Middle frontal gyrus (tissue), 1 donor: ENCODE data around the gene SLC6A8.

Experiments used
- DNase-seq: peaks from one replicate; pipeline ENCODE4 v3.0.0-alpha.2; 2015; ENCODE audit warnings: low spot score; ENCODE audit errors: extremely low spot score

SLC6A8 gene

DNA sequence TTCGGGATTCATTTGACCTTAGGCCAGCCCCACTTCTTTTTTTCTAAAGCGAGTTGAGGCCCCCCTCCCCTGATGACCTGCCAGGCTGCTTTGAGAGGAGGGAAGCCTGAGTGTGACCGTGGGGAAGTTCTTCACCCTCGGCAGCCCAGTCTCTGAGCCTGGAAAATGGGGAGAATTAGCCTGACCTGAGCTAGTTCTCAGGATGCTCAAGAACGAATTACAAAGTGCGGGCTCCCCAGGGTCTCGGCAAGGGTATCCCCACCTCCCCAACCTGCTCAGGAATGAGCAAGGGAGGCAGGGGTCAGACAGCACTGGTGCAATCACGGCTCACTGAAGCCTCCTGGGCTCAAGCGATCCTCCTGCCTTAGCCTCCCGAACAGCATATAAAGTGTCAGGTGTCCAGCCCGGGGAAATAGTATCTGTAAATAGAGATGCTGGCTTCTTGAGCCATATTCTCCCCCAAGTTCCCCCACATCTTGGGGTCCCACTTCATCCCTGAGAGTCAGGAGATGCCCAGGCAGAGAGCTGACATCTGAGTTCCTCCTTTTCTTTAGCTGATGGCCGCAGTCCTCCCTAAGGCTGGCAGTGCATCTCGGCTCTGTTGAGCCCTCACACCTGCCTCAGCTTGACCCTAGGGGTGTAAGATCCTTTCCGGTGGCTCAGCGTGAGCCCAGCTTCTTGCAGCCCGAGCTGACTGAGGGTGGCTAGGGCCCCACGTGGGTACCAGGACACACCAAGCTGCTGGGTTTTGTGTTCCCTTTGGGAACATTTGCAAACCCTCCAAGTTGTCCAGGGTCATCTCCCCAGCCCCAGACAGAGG is 39.2 kb upstream of the SLC6A8 start:
- no peak for DNase-seq

GRCh38 chrX:153649178-153649914 is 38.4 kb upstream of the SLC6A8 start:
- DNase-seq, result no peak

DNA sequence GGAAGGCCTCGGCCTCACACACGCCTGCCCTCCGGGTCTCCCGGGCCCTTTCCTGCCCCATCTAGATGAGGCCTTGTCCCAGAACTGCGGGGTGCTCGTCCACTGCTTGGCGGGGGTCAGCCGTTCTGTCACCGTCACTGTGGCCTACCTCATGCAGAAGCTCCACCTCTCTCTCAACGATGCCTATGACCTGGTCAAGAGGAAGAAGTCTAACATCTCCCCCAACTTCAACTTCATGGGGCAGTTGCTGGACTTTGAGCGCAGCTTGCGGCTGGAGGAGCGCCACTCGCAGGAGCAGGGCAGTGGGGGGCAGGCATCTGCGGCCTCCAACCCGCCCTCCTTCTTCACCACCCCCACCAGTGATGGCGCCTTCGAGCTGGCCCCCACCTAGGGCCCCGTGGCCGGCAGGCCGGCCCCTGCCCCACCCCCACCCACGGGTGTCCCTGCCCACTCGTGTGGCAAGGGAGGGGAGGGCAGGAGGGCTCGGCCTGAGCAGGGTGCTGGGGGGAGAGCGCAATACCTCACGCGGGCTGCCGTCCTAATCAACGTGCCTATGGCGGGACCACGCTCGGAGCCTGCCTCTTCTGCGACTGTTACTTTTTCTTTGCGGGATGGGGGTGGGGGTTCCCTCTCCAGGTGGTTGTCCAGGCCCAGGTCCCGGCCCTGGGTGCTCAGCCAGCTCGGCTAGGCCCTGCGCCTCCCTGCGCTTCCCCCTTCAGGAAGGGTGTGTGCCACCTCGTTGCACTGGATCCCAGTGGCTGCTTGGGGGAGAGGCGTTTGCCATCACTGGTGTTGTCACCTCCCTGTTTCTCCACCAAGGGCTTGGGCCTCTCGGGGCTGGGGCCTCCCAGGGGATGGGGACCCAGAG is 37.6 kb upstream of the SLC6A8 start:
- DNase-seq, result no peak

- DNase-seq, result no peak
These were observed 36.8 kb upstream of the SLC6A8 start for GRCh38 chrX:153650959-153651358.

GRCh38 chrX:153651540-153652079 is 36.1 kb upstream of the SLC6A8 start:
- no peak for DNase-seq

DNA sequence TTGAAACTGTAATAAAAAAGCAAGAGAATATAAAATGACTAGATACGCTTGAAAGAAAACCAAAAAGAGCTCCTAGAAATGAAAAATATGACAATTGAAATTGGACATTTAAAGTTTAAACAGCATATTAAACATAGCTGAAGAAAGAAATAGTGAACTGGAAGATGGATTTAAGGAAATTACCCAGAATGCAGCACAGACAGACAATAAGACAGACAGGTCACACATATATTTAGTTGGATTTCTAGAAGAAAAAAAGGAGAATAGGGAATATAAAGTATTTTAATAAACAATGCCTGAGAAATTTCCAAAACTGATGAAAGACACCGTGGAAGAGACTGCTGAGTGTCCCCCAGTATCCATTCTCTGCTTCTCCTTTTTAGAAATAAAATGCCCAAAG is 34.2 kb upstream of the SLC6A8 start:
- DNase-seq, result no peak

- DNase-seq, result no peak
These were observed 30.6 kb upstream of the SLC6A8 start for GRCh38 chrX:153657161-153657560.

DNA sequence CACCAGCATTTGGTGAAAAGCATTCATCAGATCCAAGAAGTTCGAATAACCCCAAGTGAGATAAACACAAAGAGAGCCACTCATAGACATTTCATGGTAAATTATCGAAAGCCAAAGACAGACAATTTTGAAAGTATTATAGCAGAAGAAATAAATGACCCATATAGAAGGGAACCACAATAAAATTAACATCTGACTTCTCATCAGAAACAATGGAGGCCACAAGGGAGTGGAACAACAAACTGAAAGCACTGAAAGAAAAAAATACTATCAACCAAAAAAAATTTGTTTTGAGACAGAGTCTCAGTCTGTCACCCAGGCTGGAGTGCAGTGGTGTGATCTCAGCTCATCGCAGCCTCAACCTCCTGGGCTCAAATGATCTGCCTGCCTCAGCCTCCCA is 28.5 kb upstream of the SLC6A8 start:
- no peak for DNase-seq

GRCh38 chrX:153662266-153662665 is 25.5 kb upstream of the SLC6A8 start:
- no peak for DNase-seq

DNA sequence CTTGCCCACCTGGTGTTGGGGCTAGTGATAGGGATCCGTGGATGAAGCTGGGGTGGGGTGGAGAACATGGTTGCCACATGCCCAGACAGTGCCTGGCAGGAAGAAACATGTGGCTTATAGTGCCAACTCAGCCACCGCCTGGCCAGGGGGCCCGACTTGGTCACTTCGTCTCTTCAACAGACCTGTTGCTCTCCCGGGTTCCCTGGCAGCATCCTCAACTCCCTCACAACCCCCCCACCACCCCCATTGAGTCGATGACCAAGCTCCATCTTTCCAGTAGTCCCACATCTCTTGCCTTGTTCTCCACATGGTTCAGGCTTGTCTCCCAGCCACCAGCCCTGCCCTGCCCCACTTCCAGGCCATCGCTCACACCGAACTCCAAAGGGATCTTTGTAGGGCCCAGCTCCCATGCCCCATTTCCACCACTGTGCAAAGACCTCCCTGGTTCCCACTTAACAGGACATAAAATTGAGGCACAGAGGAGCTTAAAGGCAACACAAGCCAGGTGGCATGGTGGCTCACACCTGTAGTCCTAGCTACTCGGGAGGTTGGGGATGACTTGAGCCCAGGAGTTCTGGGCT is 21.9 kb upstream of the SLC6A8 start:
- no peak for DNase-seq

DNA sequence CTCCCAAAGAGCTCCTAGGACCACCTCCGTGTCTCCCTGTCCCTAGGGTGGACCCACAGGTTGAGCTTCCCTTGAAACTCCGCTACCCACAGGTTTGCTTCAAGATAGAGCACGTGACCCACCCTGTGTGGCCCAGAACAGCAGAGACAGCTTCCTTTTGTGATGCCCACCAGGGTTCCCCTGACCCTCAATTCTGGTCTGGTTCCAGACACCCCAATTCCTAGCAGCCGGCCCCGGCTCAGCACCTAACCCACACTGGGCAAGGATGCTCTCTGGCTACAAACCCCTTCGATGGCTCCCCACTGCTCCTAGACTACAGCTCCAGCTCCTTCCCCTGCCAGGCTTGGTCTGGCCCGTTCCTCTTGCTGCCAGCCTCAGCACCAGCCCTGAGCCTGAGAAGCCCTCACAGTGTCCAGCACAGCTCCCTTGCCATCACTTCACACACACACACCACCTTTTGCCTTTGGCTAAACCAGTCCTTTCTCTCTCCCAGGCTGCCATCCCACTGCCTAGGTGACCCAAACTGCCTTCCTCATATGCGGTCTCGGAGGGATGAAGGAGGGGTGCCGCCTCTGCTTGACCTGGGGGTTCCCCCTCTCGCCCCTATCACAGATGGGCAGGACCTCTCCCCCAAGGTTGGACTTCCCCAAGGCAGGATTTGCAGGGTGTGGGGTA is 20.3 kb upstream of the SLC6A8 start:
- DNase-seq, result no peak

DNA sequence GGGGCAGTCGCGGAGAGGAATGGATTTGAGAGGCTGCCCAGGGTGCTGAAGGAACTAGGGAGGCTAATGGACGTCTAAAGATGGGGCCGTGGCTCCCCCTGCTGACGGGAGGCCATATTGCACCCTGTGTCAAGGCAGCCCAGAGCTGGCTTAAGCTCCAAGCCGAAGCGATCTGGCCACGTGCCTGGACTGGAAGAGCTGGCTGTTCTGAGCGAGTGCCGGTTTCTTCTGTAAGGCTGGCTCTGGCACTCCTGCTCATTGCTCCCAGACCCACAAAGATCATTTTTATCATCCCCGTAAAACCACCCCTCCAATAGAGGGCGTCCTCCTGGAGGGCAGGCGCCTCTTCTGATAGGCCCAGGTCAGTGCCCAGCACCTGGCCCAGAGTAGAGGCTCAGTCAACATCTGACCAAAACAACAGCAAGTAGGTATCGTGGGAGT is 19.8 kb upstream of the SLC6A8 start:
- peak; percentile 64 for DNase-seq

DNA sequence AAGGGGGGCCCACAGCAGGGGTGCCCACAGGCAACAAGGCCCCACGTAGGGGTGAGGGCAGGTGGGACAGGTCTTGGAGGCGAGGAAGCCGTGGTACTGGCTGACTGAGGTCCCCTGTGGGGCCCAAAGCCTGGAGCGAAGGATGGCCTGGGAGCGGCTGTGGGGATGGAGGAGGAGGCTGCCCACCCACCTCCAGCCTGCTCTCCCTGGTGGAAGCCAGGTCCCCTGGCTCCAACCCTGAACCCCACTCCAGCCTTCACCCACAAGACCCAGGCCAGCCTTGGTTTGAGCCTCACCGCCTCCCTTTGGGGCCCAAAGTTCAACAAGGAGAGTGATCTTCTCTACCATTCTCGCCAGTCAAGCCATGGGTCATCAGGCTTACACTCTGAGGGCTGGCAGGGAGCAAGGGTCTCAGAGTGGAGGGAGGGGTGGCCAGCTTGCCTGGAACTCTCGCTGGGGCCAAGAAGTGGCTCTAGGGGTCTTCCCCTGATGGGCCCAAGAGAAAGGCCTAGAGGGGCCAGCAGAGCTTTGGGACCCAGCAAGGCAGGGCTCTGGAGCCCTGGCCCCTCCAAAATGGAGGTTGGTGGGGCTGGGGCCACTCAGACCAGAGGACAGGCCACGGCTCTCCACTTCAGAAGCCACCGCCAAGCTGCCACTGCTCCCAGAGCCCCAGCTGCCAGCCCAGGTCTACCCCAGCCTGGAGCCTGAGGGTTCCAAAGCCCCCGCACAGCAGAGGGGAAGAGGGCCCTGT is 19.1 kb upstream of the SLC6A8 start:
- DNase-seq, result no peak

GRCh38 chrX:153669174-153669890 is 18.4 kb upstream of the SLC6A8 start:
- no peak for DNase-seq

DNA sequence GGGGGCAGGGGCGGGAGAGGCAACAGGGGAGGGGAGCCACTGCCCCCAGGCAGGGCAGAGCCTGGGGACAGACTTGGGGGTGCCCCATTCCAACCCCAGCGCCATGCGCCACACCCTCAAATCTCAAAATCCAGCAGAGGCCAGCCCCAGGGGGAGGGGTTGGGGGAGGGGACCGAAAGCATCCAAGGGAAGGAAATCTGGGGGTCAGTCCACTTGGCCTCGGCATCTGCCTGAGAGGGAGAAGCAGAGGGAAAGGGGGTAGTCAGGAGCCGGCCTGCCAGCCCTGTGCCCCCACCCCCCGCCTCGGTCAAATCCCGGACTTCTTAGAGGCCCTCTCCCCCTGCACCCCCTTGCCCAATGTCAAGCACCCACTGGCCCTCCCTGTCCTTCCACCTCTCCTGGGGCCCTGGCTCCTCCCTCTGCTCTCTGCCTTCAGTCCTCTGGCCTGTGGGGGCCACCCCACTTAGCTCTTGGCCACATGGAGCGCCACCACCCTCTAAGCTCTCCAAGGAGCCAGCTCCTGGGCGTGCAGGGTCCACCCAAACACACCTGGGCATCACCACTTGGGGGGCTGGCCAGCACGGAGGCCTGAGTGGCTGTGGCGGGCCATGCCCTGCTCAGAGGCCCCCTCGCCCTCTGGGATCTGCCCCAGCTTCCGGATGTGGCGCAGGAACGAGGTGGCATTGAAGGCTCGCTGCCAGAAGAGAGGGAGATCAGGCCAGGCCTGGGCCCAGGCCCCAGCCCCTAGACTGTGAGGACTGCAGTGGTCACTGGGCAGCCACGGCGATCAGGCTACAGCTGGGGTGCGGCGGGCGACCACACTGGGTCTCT is 17.6 kb upstream of the SLC6A8 start:
- no peak for DNase-seq

DNA sequence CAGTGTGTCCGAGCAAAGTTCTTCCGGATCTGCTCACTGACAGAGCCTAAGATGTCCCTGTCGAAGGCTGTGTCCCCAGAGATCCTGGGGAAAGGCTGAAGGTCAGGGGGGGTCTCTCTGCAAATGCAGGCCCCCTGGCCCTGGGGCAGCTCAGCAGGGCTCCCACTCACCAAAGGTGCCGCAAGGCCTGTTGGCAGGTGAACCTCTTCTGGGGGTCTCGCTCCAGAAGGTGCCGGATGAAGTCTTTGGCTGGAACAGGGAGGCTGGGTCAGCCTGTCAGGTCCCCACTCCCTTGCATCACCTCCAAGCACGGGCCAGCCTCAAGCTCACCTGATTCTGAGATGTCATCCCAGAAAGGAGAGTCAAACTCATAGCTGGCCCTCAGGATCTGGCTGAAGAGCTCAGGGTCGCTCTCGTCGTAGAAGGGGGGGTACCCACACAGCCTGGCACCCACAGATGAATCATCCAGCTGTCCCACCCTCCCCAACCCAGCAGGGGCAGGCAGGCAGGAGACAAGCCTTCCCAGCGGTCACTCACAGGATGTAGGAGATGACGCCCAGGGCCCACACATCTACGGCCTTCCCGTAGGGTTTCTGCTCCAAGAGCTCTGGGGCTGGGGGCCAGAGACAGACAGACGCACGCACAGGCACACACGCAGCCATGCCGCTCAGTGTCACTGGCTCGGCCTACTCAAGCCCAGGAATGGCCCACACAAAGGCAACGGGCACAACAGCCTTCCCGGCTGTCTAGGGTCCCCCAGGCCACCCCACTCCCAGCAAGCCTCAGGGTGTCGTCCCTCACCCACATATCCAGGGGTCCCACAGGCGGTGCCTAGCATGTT is 16.8 kb upstream of the SLC6A8 start:
- no peak for DNase-seq
